ENCODE data around the gene PPP3R1. TPM values are rescaled to one million over a fixed set of nuclear protein-coding genes. Genes with fewer than 3 reads are reported as not detected.

The PPP3R1 gene
- total and polyA plus RNA-seq, 10 of the 15 experiments (the other 5 are each of a cell fraction or from before 2014, with no cell fraction given) = 1.5 to 61.0 (median 15.8) TPM

DNA sequence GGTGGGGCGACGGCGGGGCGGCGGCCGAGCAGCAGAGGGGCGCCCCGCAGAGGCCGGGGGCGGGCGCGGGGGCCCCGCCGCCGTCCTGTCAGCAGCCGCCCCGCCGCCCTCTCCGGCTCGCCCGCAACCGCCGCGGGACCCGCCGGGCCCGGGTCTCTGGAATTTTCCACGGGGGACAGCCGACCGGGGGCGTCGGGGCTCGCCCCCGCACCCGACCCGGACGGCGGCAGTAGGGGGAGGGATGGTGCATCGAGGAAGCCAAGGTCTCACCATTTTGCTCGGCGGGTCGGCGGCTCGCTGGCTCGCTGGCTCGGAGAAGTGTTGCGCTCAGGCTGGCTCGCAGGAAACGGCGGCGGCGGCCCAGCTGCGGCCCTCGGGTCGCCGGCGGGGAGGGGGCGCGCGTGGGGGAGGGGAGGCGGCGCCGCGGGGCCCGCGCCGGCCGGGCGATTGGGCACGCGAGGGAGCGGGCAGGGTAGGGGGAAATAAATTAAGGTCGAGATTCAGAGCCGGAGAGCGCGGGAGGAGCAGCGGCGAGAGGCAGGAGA is 405 bp downstream of the PPP3R1 start:
- peak overlapping the region; percentile 57; the same call in 1 of the 2 replicates for H2AFZ ChIP-seq (ENCODE audit: control insufficient read depth, low read depth, low read length)
- CTCF ChIA-PET = interaction anchor here (1.4 to 4.4 kb wide), 4 partner anchors 57 to 189 kb away, joined by 3 to 14 read pairs (median 4); partner anchors contain the start of gene PNO1
- no peaks in the 10 kb centered on the region for H3K27me3 ChIP-seq (replicated peaks in 1 of 2; ENCODE audit: control insufficient read depth in 2 of 2, insufficient read depth in 2 of 2, low read length in 1 of 2)
- SMC1A ChIA-PET (ENCODE audit: uncharacterized antibody, unreplicated experiment) = interaction anchor here (1.7 to 3.4 kb wide), 3 partner anchors 95 to 130 kb away, joined by 7 to 14 read pairs (median 13); no protein-coding TSS in a partner anchor
- no peaks in the 10 kb centered on the region for H3K9me3 ChIP-seq (replicated peaks; ENCODE audit: control insufficient read depth, insufficient read depth, low read length)
- 0% methylated on average over 37 of the region's 78 CpGs for WGBS (ENCODE audit: insufficient coverage, insufficient replicate concordance, low lambda C conversion rate, missing lambda C conversion rate)
- BruUV-seq (replicated peaks) = no TSS peak
- DNase-seq (ENCODE audit: low read depth, low spot score) = no peak
- ATAC-seq = 0 out of 3 replicates have a peak, but pooled peaks have one; percentile 3
- H4K20me1 ChIP-seq (ENCODE audit: control insufficient read depth, insufficient read depth) = peaks cover 2% of the 10 kb centered on the region; the same call in 1 of the 2 replicates
- TF ChIP-seq ASH2L (IDR thresholded peaks at IDR 0.05; ENCODE audit: borderline replicate concordance, low read depth) = peak; percentile 81; the same call in 1 of the 2 replicates
- no peak for TF ChIP-seq PAX8 (IDR thresholded peaks at IDR 0.05)
- TF ChIP-seq CTCF (IDR thresholded peaks at IDR 0.05 in 2 of 3, conservative IDR thresholded peaks at IDR 0.05 in 1 of 3; ENCODE audit: control insufficient read depth in 2 of 3, extremely low read depth in 1 of 3, insufficient read depth in 1 of 3, low read depth in 3 of 3, low read length in 3 of 3) = no peak
- no peak for TF ChIP-seq TCF12 (IDR thresholded peaks at IDR 0.05; ENCODE audit: low read depth, low read length)
- no peak for TF ChIP-seq PRDM15 (CRISPR knock-in tag; IDR thresholded peaks at IDR 0.05)
- TF ChIP-seq LARP7 (IDR thresholded peaks at IDR 0.05) = peak; percentile 48; the same call in 1 of the 2 replicates
- TF ChIP-seq DPF2 (IDR thresholded peaks at IDR 0.05) = no peak
- TF ChIP-seq TARDBP (IDR thresholded peaks at IDR 0.05; ENCODE audit: borderline replicate concordance) = no peak
- no peak for TF ChIP-seq SMAD1 (IDR thresholded peaks at IDR 0.05; ENCODE audit: low read depth, partially characterized antibody)
- TF ChIP-seq EGR1 (IDR thresholded peaks at IDR 0.05; ENCODE audit: borderline replicate concordance in 1 of 2, low read depth in 2 of 2, low read length in 2 of 2) = peak in 1 of 2 experiments; percentile 81; a peak in 1 of 3 replicates
- TF ChIP-seq HDAC6 (IDR thresholded peaks at IDR 0.05; ENCODE audit: unreplicated experiment) = no peak
- no peak for TF ChIP-seq SMAD5 (IDR thresholded peaks at IDR 0.05; ENCODE audit: low read depth)
- TF ChIP-seq RAD21 (IDR thresholded peaks at IDR 0.05; ENCODE audit: insufficient read depth, low read depth, low read length) = no peak
- TF ChIP-seq POLR2A (IDR thresholded peaks at IDR 0.05; ENCODE audit: low read depth, low read length) = 0 out of 2 replicates have a peak, but pooled peaks have one; percentile 15
- POLR2A ChIA-PET = interaction anchor here (0.7 to 1.5 kb wide), 4 partner anchors 94 to 191 kb away, joined by 3 read pairs; partner anchors contain the start of gene PNO1
- H3K4me3 ChIP-seq = peak overlapping the region; percentile 85
- H3K4me1 ChIP-seq (ENCODE audit: control insufficient read depth, insufficient read depth, low read length) = peaks cover 18% of the 10 kb centered on the region
- H3K9ac ChIP-seq (ENCODE audit: control insufficient read depth, insufficient read depth, low read length) = peak overlapping the region; percentile 92
- in situ Hi-C loops (cut with MboI) = no loop called here
- no peak for FAIRE-seq
- no peaks in the 10 kb centered on the region for H3K36me3 ChIP-seq (ENCODE audit: control insufficient read depth in 2 of 2, insufficient read depth in 2 of 2, low read length in 1 of 2)
- RAD21 ChIA-PET (ENCODE audit: unreplicated experiment) = interaction anchor here (0.7 to 2.6 kb wide), 11 partner anchors 15 to 189 kb away, joined by 3 to 15 read pairs (median 4); partner anchors contain the start of gene PLEK
- peaks cover 67% of the 10 kb centered on the region for H3K79me2 ChIP-seq (ENCODE audit: control insufficient read depth, insufficient read depth, low read length)
- intact Hi-C loops (cut with micrococcal nuclease; ENCODE audit: unreplicated experiment) = loop anchor here (2.0 to 5.0 kb wide), 4 partner anchors 49 to 190 kb away; partner anchors contain the start of gene PLEK
- no peak overlapping the region for H3K4me2 ChIP-seq (ENCODE audit: control insufficient read depth, insufficient read depth)
- peak overlapping the region; percentile 91 for H3K27ac ChIP-seq (ENCODE audit: control insufficient read depth, insufficient read depth)

Data from GM12878 (cell line).